ENCODE results near the gene HNRNPAB.

DNA sequence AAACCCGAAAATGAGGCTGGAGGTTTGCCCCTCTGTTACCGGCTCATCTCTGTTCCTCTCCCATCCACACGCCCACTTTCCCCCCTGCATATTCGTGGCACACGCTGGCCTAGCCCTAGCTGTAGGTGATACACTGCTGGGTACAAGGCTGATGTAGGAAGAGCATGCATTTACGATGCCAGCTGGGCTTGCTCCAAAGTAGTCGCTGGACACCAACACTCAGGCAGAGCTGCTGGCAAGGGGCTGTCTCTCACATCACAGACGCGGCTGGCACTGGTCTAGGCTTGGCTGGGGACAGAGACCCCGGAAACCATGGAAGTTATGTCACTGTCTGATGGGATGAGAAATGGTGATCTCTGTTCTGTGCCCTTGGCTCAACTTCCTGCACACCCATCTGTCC is 38.1 kb downstream of the HNRNPAB start:
- no peak for TF ChIP-seq EZH2 (IDR thresholded peaks at IDR 0.05; ENCODE audit: borderline replicate concordance, low read depth, low read length, poor library complexity, severe bottlenecking)
- TF ChIP-seq, protein P1, sequence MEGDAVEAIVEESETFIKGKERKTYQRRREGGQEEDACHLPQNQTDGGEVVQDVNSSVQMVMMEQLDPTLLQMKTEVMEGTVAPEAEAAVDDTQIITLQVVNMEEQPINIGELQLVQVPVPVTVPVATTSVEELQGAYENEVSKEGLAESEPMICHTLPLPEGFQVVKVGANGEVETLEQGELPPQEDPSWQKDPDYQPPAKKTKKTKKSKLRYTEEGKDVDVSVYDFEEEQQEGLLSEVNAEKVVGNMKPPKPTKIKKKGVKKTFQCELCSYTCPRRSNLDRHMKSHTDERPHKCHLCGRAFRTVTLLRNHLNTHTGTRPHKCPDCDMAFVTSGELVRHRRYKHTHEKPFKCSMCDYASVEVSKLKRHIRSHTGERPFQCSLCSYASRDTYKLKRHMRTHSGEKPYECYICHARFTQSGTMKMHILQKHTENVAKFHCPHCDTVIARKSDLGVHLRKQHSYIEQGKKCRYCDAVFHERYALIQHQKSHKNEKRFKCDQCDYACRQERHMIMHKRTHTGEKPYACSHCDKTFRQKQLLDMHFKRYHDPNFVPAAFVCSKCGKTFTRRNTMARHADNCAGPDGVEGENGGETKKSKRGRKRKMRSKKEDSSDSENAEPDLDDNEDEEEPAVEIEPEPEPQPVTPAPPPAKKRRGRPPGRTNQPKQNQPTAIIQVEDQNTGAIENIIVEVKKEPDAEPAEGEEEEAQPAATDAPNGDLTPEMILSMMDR (conservative IDR thresholded peaks at IDR 0.05; ENCODE audit: low read depth, low read length), result no peak

Data from A673 (cell line).